HS-5 (cell line): ENCODE data around the gene DLX1.
"Not testable (repeated sequence)": the region's sequence is repeated elsewhere in the genome, so short reads cannot be mapped to it uniquely, and the experiment has no call there.

Source experiments
- DNase-seq: peaks from one replicate; pipeline ENCODE4 v3.0.0-alpha.2; 2012; ENCODE audit warnings: low read depth

Gene DLX1

DNA sequence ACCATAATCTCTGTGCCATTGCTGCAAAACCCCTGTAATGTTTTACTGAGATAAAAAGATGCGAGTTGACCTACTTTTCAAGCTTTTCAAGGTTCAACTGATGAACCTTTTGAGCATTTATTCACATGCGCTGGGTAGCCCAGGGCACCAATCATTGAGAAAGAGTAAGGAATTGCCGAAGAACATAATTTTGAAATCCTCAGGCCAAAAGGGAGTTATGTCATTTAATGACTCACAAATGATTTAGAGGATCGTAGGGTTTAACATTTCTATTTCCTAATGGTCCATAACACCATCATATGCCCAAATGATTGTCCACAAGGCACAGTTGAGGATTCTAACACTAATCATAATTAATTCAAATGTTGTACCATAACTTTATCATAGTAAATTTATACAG is 20.2 kb upstream of the DLX1 start:
- DNase-seq, result peak; percentile 11

DNA sequence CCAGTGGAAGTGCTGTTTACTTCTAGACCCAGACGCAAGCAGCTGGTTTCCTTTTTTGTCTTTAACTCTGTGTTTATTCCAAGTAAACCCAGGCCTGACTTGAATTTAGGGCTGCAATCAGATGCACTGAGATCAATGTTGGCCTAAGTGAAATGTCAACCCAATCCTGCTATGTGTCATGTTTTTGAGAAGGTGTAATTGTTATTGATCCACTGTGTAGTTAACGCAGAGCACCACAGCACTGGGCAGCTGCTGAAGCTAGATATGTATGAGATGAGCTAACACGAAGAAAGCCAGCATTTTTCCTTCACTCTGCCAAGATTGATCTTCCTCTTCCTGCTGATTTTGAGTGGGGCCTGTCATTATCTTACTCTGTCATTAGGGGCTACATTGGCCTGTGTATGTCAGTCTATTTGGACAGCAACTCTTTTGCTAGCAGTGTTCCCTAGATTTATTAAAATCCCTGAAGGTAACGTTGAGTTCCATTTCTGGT is 18.9 kb upstream of the DLX1 start:
- no peak for DNase-seq

DNA sequence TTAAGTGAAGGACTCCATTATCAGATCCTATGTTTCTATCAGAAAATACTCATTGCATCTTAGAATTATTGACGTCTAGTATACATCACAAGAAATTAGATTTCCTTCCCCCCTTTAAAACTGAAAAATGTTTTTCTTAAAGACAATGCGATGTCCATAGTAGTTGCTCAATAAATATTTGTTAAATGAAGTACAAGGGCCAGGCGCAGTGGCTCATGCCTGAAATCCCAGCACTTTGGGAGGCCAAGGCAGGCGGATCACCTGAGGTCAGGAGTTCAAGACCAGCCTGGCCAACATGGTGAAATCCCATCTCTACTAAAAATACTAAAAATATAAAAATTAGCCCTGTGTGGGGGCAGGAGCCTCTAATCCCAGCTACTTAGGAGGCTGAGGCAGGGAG is 17.4 kb upstream of the DLX1 start:
- not testable (repeated sequence) for DNase-seq

DNA sequence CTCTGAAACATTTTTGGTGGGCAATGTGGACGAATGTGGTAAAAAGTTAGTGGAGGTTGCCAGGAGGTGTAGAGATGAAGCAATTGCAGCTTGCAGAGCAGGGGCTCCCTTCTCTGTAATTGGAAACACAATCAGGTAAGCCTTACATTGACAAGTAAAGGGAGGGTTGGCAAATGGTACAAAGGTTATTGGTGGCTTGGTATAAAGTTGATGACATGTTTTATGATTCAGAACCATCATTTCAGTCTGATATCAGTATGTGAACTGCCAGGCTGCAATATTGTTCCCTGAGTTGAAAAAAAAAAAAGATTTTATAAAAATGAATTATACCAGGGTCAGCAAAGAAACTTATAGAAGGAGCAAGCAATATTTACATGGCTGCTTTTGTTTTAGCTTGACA is 14.4 kb upstream of the DLX1 start:
- no peak for DNase-seq

DNA sequence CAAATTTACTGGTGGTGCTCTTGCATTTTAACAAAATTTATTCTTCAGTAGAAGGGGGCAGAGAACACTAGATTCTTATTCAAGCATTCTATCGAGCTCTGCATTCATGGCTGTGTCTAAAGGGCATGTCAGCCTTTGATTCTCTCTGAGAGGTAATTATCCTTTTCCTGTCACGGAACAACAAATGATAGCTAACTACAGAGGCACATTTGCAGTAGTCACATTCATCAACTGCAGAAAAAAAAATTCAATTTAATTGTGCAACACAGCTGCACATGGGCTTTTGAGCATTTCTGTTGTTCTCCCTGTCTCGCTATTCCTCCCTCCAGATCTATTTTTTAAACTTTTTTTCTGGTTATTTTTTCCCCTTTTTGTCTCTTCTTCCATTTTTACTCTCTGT is 13.0 kb upstream of the DLX1 start:
- DNase-seq, result no peak

DNA sequence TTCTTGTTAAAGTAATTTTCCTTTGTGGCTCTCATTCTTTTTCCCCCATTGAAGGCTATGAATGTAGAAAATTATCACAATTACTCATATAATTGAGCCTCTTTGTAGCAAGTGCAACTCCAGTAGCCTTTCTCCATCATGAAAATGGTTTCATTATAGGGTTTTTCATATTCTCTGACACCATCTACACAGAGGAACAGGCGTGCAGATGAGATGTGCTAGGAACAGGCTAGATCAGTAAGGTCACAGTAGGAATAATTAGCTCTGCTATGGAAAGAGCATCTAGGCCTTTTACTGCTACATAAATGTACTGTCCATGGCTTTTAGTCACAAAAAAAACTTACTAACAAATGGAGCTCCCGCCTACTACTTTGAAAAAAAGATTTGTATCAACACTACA is 12.6 kb upstream of the DLX1 start:
- no peak for DNase-seq

DNA sequence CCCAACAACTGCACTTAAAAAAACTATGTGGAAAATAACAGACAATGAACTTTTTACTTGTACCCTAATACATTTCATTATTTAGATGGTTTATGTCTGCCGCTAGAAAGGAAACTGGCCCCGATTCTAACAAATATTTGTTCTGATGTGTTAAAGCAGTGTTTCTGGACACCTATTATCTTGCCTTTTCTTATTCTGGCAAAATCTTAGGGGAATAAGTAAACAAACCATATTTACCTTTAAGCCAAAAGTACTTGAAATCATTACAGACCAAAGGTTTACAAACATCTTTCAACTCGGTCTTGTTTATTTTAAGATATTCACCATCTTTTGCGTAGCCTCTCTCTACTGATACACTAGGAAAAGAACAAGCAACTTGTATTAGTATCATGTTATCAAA is 11.8 kb upstream of the DLX1 start:
- DNase-seq, result no peak

DNA sequence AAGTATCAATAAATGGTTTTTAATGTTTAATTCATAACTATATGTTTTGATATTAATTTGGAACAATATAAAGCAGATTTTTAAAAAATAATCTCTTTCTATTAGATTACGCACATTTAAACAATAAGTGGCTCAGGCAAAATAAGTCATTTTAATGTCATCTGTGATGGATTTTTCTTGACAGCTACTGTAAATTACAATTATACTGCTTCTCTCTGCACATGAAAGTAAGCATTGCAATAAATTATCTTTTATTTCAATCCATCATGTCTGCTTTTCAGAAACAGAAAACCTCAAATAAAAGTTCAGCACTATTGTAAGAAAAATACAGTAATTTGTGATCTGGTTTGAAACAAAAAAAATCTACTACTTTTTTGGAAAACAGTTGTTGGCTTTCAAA is 11.1 kb upstream of the DLX1 start:
- no peak for DNase-seq

DNA sequence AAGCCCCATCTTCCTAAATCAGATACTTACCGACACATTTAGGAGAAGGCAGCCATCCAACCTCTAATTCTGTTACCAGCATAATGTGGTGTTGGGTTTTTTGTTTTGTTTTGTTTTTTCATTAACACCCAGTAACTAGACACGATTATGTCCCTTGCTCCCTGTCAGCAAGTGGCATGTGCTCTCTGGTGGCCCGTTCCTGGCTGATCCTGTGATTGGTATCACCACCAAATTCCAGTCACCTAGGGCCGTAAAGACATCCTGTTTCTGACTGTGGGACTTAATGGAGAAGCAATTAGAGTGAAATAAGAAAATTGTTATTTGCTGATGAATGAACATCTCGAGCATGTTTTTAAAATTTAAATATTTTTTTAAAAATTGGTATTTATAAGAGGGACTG is 5.9 kb upstream of the DLX1 start:
- DNase-seq, result no peak

DNA sequence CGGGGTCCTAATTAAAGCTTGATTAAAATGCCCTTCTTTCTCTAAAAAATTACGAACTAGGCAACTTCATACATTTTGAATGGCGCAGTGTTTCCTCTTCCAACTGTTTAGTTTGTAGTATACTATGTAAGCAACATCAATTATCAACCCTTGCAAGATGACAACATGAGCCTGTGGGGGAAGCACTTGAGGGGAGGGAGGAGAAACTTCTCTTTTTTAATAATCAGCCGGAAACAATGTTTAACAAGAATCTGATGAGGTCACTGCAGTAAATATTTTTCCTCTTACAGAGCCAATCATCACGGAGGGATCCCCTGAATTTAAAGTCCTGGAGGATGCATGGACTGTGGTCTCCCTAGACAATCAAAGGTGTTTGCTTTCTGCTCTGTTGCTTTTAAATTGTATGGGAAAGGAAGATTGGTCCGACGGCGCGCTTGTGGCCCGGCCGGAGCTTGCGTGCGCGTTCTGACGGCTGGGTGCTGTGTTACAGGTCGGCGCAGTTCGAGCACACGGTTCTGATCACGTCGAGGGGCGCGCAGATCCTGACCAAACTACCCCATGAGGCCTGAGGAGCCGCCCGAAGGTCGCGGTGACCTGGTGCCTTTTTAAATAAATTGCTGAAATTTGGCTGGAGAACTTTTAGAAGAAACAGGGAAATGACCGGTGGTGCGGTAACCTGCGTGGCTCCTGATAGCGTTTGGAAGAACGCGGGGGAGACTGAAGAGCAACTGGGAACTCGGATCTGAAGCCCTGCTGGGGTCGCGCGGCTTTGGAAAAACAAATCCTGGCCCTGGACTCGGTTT is 5.3 kb upstream of the DLX1 start:
- no peak for DNase-seq

DNA sequence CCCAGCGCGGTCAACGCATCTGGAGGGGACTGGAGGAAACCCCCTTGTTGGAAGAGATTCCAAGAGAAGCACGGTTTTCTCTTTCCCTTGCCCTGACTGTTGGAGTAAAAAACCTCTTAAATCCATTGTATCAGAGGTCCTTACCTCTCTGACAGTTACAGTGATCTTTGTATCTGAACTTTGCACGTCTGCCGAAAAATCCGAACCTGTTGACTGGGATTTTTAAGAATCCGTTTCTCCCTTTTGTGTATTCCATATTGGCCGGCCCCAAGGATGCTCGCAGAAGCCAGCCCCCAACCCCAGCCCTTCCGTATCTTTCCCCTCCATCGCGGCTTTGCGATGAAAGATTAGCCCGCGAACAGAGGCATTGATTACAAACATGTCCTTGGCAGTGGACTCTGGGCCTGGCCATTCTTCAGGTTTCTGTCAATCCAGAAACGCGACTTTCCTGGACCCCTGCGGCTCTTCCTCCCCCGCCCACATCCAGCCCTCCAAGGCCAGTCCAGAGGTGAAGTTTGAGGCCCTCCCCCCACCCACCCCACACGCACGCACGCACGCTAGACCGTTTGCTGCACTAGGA is 4.6 kb upstream of the DLX1 start:
- no peak for DNase-seq

DNA sequence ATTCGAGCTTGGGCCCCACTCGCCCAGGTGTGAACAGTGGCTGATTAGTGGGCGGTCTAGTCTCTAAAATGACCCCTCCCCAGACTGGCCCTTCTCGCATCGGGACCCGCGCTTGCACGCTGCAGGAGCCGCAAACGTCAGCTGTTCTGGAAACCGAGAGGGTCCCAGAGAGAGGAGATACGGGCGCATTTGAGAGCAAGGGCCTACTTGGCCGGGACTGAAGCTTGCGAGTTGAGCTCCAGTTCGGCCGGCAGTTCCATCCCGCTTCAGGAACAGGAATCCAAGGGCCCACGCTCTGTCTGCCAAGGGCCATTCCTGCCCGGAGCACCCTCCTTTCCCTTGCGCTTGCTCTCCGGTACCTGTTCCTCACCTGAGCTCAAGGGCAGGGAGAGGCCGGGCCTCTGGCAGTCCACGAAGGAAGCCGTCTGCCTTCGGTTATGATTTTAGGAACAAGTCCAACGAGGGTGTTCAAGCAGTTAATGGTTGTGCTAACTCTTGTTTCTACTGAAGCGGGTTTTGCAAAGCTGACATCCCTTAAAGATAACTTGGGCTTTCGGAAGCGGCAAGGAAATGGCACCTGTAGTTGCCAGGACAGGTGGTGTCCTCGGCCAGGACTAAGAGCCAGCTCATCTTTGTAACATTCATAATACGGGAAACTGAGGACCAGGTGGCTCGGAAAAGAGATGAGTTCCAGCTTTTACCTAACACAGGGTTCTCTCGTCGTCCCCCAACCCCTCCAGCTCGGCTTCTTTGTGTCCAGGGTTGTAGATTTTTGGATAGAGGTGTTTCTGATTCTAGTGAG is 3.9 kb upstream of the DLX1 start:
- DNase-seq, result no peak

DNA sequence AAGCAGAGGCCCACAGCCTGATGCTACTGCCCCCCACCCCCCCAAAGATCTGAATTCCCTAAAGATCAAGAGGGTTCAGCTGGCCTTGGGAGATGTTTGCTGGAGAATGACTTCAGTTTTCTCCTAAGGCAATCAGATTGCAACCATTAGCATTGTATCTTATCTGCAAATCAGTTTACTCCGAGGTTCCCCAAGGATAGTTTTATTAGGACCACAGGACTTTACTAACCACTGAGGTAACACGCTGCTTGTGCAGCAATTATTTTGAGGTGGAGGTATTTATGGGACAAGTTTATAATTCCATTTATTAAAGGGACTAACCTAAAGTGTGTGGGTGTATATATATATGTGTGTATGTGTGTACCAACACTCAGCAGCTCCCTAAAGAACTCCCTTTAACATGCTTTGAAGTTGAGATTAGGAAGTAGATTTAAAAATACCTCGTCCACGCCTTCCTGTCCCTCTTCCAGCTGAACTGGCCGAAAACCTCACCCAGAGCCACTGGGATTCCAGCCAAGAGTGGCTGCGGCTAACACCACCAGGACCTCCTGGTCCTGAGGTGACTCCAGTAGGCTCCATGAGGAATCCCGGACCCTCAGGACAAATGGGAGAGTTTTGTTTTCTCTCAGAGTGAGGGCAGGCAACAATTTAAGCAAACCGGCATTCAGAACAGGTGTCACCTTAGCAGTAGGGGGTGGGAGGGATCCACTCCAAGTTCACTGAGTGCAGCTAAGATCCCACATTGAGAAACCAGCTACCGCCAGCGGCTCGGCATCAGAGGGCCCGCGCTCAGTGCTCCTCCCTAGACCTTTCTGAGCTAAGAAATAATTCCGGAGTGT is 3.0 kb upstream of the DLX1 start:
- DNase-seq, result no peak

DNA sequence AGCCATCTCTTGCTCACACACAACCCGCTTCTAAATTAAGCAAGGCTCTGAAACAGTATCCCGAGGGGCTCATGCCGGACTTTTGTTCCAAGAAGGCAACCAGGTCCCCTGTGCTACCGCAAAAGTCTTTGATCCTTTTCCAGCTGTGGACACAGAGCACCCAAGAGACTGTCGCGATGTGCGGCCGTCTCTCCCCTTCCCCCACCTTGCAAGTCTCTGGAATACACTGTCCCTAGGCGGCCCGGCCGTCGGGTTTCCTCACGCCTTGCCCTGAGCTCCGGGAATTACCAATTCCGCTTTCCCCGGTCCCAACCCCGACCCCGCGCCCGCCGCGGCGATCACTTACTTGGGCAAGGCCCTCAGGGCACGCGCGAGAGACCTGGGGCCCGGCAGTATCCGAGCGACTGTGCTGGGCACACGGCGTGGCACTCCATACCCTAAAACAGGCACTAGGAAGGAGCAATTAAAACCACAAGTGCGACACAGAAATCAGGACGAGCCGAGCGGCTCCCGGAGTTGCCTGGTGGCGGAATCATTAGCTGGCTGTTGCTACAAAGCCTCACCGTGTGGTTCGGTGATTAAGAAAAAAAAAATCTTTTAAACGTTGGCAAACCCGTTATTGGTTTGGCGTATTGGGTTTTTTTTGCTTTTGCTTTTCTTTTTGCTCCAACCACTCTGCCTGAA is 2.2 kb upstream of the DLX1 start:
- no peak for DNase-seq

DNA sequence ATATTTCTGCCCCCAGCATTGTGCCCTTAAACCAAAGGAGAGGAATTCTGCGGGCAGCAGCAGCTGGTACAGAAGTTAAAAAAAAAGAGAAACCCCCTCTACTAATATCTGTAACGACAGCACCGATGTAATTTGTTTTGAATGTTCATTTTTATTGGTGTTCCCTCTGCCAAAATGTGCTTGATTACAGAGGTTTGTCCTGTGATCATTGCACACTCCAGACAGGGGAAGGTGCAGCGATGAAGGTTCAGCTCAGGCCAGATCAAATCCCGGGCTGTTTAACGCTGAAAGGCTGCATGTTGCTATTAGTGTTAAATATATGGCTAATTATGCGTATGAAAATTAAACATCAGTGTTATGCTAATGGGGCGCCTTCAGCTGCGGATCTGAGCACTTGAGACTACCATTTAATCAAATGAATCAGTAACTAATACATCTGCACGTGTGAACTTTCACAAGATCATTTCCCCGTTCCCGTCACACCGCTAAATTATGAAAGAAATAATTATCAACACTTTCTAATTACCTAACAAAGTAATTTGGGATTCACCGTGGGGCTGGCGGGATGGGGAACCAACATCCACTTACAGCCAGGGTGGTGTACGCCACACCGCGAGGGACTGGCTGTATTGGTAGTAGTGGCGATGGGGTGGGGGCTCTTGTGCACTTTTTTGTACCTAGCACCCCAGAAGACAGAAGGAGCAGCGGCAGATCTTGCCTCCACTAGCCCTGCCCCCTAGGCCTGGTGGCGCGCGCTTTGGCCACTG is 1.5 kb upstream of the DLX1 start:
- no peak for DNase-seq

DNA sequence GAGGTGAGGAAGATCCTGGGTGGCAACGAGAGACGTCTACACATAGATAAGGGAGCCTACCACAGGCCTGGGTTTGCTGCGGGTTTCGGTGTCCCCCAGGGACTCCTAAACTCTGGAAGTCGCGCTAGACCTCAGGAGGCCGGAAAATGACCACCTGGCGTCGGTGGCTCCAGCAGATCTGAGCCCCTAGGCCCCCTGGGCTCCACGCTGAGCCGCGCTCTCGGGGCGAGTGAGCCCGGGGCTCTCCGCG is 987 bp upstream of the DLX1 start:
- no peak for DNase-seq

DNA sequence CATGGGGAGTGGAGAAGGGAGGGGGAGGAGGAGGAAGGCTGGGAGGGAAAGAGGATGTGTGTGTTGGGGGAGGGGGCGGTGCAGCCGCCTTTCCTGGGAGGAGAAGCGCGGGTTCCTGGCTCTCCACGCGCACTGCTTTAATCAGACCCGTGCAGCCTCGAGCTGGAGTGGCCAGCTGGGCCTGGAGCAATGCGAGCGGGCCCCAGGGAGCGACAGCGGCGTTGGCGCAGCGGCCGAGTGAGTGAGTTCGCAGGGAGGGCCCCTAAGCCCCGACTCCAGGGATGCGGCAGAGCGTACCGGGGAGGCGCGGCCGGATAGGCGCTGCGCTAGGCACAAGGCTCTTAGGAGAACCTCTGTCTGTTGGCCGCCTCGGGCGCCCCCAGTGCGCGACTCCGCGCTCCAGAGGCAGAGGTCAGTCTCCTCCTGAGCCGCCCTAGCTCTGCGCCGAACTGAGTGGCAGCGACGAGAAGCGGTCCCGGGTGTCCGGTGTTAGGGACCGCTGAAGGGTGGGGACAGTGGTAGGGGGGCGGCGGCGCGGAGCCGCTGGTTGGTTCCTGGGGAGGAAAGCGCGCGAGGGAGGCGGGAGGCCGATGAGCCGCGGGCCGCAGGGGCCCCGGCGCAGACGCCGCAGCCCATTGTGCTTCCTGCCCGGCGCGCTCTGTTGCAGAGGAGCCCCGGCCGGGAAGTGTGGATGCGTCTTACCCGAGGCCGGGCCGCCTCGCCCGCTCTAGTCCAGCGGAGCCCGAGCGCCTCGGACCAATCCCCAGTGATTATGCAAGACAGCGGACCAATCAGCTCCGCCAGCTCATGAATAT is 455 bp upstream of the DLX1 start:
- peak; percentile 94 for DNase-seq

DNA sequence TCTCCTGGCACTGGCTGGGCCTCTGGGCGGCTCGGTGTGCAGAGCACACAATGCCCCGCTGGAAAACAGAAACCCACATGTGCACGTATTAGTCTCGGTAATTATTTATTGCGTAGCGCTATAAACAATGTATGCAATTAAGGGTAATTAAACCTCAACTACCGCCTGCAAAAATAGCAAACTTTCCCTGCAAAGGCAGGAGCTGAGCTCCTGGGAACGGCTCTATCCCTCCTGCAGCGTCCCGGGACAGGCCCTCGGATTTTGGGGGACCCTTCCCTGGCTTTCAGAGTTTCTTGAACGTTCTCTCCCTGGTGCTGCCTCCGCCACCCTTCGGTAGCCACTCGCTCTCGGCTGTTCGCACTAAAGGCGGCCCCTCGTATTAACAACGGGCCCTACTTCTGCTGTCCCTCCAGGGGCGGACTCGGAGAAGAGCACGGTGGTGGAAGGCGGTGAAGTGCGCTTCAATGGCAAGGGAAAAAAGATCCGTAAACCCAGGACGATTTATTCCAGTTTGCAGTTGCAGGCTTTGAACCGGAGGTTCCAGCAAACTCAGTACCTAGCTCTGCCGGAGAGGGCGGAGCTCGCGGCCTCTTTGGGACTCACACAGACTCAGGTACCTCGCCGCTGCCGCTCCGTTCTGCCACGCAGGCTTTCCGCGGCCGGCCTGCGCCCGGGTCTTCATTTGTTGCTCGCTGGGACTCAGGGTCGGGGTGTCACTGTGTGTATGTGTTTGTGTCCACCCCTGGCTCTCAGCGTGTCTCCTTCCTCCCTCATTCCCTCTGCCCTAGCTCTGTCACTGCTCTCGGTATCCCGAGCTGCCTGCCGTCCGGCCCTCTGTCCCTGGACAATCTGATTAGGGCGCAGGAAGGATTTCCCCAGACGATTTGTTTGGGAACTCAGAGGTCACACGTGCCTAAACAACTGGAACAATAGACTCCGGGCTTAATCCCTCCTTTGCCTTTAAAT is 1.2 kb downstream of the DLX1 start:
- DNase-seq, result no peak

DNA sequence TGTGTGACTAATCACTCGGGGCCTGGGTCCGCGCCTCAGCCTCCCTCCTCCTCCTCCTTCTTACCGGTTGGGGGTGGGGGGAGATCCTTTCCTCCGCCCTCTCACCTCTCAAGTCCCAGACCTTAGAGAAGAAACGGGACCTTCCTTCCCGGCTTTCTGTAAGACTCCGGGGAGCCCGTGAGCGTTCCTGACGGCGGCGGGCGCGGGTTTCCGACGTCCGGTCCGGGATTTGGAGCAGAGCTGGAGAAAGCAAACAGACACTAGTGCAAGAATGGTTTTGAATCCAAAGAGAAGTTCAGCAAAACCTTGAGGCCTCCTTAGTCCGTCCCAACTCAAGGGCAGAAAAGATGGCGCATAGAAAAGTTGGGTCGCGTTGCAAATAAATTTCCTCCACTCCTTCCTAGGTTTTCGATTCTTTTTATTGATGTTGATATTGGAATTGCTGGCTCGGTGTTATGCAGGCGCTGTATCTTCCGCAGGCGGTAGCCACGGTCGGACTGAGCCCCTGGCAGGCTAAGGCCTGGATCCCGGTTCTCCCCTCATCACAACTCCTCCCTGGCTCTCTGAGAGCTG is 2.0 kb downstream of the DLX1 start:
- no peak for DNase-seq
